Measurements from ENCODE around the gene DNASE2B.
"Not testable (repeated sequence)": the region's sequence is repeated elsewhere in the genome, so short reads cannot be mapped to it uniquely, and the experiment has no call there.

DNASE2B gene

GRCh38 chr1:84427250-84428188 is 29.2 kb downstream of the DNASE2B start:
- Histone ChIP-seq H3K27me3 (ENCODE audit: control insufficient read depth, insufficient read depth, low read length) (no peaks in the 10 kb centered on the region), H3K9ac (ENCODE audit: low read length) (no peak overlapping the region), H3K4me3 (ENCODE audit: low read length) (no peak overlapping the region)

GRCh38 chr1:84428235-84428634 is 30.0 kb downstream of the DNASE2B start:
- peaks cover 1% of the 10 kb centered on the region for H3K4me1 ChIP-seq (ENCODE audit: control insufficient read depth, insufficient read depth, low read length)
- H3K36me3 ChIP-seq (ENCODE audit: control insufficient read depth, insufficient read depth, low read length) = no peaks in the 10 kb centered on the region
- no peaks in the 10 kb centered on the region for H3K9me3 ChIP-seq (ENCODE audit: control insufficient read depth, low read length)
- H3K27me3 ChIP-seq (ENCODE audit: control insufficient read depth, insufficient read depth, low read length) = no peaks in the 10 kb centered on the region
- no peak overlapping the region for H3K9ac ChIP-seq (ENCODE audit: low read length)
- no peak overlapping the region for H3K4me3 ChIP-seq (ENCODE audit: low read length)

More at GRCh38 chr1:84427250-84428188, 29.2 kb downstream of the DNASE2B start:
- H3K4me1 ChIP-seq (ENCODE audit: control insufficient read depth, insufficient read depth, low read length) = peaks cover 3% of the 10 kb centered on the region
- H3K36me3 ChIP-seq (ENCODE audit: control insufficient read depth, insufficient read depth, low read length) = no peaks in the 10 kb centered on the region
- H3K9me3 ChIP-seq (ENCODE audit: control insufficient read depth, low read length) = no peaks in the 10 kb centered on the region

- no peaks in the 10 kb centered on the region for H3K27me3 ChIP-seq (ENCODE audit: control insufficient read depth, insufficient read depth, low read length)
- no peaks in the 10 kb centered on the region for H3K36me3 ChIP-seq (ENCODE audit: control insufficient read depth, insufficient read depth, low read length)
- no peak overlapping the region for H3K9ac ChIP-seq (ENCODE audit: low read length)
- no peaks in the 10 kb centered on the region for H3K9me3 ChIP-seq (ENCODE audit: control insufficient read depth, low read length)
- H3K4me1 ChIP-seq (ENCODE audit: control insufficient read depth, insufficient read depth, low read length) = peaks cover 4% of the 10 kb centered on the region
- no peak overlapping the region for H3K4me3 ChIP-seq (ENCODE audit: low read length)
Measured at GRCh38 chr1:84429231-84429630, 30.9 kb downstream of the DNASE2B start.

- Histone ChIP-seq H3K4me3 (ENCODE audit: low read length) (no peak overlapping the region), H3K36me3 (ENCODE audit: control insufficient read depth, insufficient read depth, low read length) (no peaks in the 10 kb centered on the region), H3K27me3 (ENCODE audit: control insufficient read depth, insufficient read depth, low read length) (no peaks in the 10 kb centered on the region), H3K9me3 (ENCODE audit: control insufficient read depth, low read length) (no peaks in the 10 kb centered on the region), H3K4me1 (ENCODE audit: control insufficient read depth, insufficient read depth, low read length) (peaks cover 4% of the 10 kb centered on the region), H3K9ac (ENCODE audit: low read length) (no peak overlapping the region)
Measured at GRCh38 chr1:84430546-84430945, 32.3 kb downstream of the DNASE2B start.

GRCh38 chr1:84433258-84434080 is 35.2 kb downstream of the DNASE2B start:
- Histone ChIP-seq H3K36me3 (ENCODE audit: control insufficient read depth, insufficient read depth, low read length) (no peaks in the 10 kb centered on the region), H3K4me1 (ENCODE audit: control insufficient read depth, insufficient read depth, low read length) (peaks cover 4% of the 10 kb centered on the region), H3K9ac (ENCODE audit: low read length) (peak overlapping the region; percentile 60), H3K9me3 (ENCODE audit: control insufficient read depth, low read length) (no peaks in the 10 kb centered on the region), H3K4me3 (ENCODE audit: low read length) (no peak overlapping the region), H3K27me3 (ENCODE audit: control insufficient read depth, insufficient read depth, low read length) (no peaks in the 10 kb centered on the region)

GRCh38 chr1:84434081-84434769 is 35.9 kb downstream of the DNASE2B start:
- no peaks in the 10 kb centered on the region for H3K9me3 ChIP-seq (ENCODE audit: control insufficient read depth, low read length)
- no peak overlapping the region for H3K4me3 ChIP-seq (ENCODE audit: low read length)
- no peaks in the 10 kb centered on the region for H3K36me3 ChIP-seq (ENCODE audit: control insufficient read depth, insufficient read depth, low read length)
- H3K9ac ChIP-seq (ENCODE audit: low read length) = peak overlapping the region; percentile 60
- H3K4me1 ChIP-seq (ENCODE audit: control insufficient read depth, insufficient read depth, low read length) = peaks cover 4% of the 10 kb centered on the region
- no peaks in the 10 kb centered on the region for H3K27me3 ChIP-seq (ENCODE audit: control insufficient read depth, insufficient read depth, low read length)

GRCh38 chr1:84434801-84435549 is 36.7 kb downstream of the DNASE2B start:
- H3K9ac ChIP-seq (ENCODE audit: low read length) = no peak overlapping the region
- H3K9me3 ChIP-seq (ENCODE audit: control insufficient read depth, low read length) = no peaks in the 10 kb centered on the region
- no peaks in the 10 kb centered on the region for H3K27me3 ChIP-seq (ENCODE audit: control insufficient read depth, insufficient read depth, low read length)
- H3K36me3 ChIP-seq (ENCODE audit: control insufficient read depth, insufficient read depth, low read length) = no peaks in the 10 kb centered on the region
- H3K4me1 ChIP-seq (ENCODE audit: control insufficient read depth, insufficient read depth, low read length) = peaks cover 4% of the 10 kb centered on the region
- H3K4me3 ChIP-seq (ENCODE audit: low read length) = no peak overlapping the region

- H3K4me3 ChIP-seq (ENCODE audit: low read length) = no peak overlapping the region
- H3K27me3 ChIP-seq (ENCODE audit: control insufficient read depth, insufficient read depth, low read length) = no peaks in the 10 kb centered on the region
- H3K36me3 ChIP-seq (ENCODE audit: control insufficient read depth, insufficient read depth, low read length) = no peaks in the 10 kb centered on the region
- H3K4me1 ChIP-seq (ENCODE audit: control insufficient read depth, insufficient read depth, low read length) = peaks cover 4% of the 10 kb centered on the region
- no peaks in the 10 kb centered on the region for H3K9me3 ChIP-seq (ENCODE audit: control insufficient read depth, low read length)
- H3K9ac ChIP-seq (ENCODE audit: low read length) = no peak overlapping the region
Measured at GRCh38 chr1:84436876-84437655, 38.8 kb downstream of the DNASE2B start.

GRCh38 chr1:84442256-84442655 is 44.0 kb downstream of the DNASE2B start:
- no peaks in the 10 kb centered on the region for H3K9me3 ChIP-seq (ENCODE audit: control insufficient read depth, low read length)
- no peaks in the 10 kb centered on the region for H3K27me3 ChIP-seq (ENCODE audit: control insufficient read depth, insufficient read depth, low read length)
- H3K36me3 ChIP-seq (ENCODE audit: control insufficient read depth, insufficient read depth, low read length) = no peaks in the 10 kb centered on the region
- no peak overlapping the region for H3K4me3 ChIP-seq (ENCODE audit: low read length)
- no peaks in the 10 kb centered on the region for H3K4me1 ChIP-seq (ENCODE audit: control insufficient read depth, insufficient read depth, low read length)
- no peak overlapping the region for H3K9ac ChIP-seq (ENCODE audit: low read length)

- not testable (repeated sequence) for H3K9me3 ChIP-seq (ENCODE audit: control insufficient read depth, low read length); H3K4me3 ChIP-seq (ENCODE audit: low read length); H3K4me1 ChIP-seq (ENCODE audit: control insufficient read depth, insufficient read depth, low read length); H3K27me3 ChIP-seq (ENCODE audit: control insufficient read depth, insufficient read depth, low read length); H3K9ac ChIP-seq (ENCODE audit: low read length); H3K36me3 ChIP-seq (ENCODE audit: control insufficient read depth, insufficient read depth, low read length)
Measured at GRCh38 chr1:84442747-84443646, 44.7 kb downstream of the DNASE2B start.

All from mucosa of stomach (tissue), 1 donor.